ENCODE measurements around the gene RPL7A.

RPL7A gene

DNA sequence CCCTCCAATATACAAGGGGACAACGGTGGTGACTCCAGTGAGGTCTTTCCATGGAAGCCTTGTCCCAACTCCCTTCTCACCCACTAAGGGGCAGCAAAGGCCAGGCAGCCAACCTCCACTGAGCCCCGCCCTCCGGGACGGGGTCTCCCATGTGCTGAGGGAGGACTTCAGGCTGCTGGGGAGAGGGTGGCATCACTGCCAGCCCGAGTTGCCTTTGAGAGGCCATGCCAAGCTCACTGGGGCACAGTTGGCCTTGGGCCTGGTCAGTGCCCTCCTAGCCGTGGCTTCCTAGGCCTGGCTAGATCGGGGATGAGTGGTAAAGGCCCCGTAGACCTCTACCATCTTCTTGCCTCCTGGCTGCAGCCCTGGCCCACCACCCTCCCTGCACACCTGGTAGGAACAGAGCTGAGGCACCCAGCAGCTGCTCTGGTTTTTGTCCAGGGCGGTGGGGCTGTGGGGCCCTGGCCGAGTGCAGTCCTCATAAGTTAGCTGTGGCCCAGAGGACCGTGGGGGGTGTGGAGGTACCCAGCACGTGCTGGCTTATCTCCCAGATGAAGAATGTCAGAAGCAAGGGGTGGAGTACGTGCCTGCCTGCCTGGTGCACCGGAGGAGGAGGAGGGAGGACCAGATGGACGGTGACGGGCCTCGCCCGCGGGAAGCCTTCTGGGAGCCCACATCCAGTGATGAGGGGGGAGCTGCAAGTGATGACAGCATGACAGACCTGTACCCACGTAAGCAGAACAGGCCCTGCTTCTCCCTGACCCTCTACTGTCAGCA lies 11.6 kb downstream of the RPL7A start:
- Histone ChIP-seq H3K4ac (ENCODE audit: low read depth in 1 of 2, low read length in 2 of 2) (no peak overlapping the region), H2BK5ac (ENCODE audit: low read depth, low read length, poor library complexity, severe bottlenecking) (no peak overlapping the region), H2AK5ac (ENCODE audit: low read length, severe bottlenecking) (no peak overlapping the region), H3K4me2 (ENCODE audit: low read length, poor library complexity, severe bottlenecking) (no peak overlapping the region), H3K79me1 (replicated peaks; ENCODE audit: low read length, poor library complexity, severe bottlenecking) (peaks cover 49% of the 10 kb centered on the region), H3K14ac (ENCODE audit: low read length in 2 of 2) (peak overlapping the region in 1 of 2 experiments; percentile 68), H2AFZ (ENCODE audit: low read depth, low read length) (no peak overlapping the region), H3K18ac (ENCODE audit: low read depth in 1 of 2, low read length in 2 of 2) (peak overlapping the region in 1 of 2 experiments; percentile 14), H3K27me3 (ENCODE audit: control insufficient read depth in 1 of 2, insufficient read depth in 1 of 2, low read length in 2 of 2) (no peaks in the 10 kb centered on the region), H3K4me3 (ENCODE audit: insufficient read depth in 1 of 2, low read depth in 1 of 2, low read length in 2 of 2) (no peak overlapping the region), H3K23ac (ENCODE audit: low read length in 2 of 2) (no peak overlapping the region), H3K4me1 (ENCODE audit: control insufficient read depth, insufficient read depth, low read depth, low read length) (peaks cover 28% of the 10 kb centered on the region), H3K9ac (ENCODE audit: low read length) (peak overlapping the region; percentile 29), H2BK12ac (ENCODE audit: low read length in 2 of 2) (peak overlapping the region in 1 of 2 experiments; percentile 10), H3K36me3 (ENCODE audit: control insufficient read depth in 1 of 2, insufficient read depth in 2 of 2, low read depth in 1 of 2, low read length in 2 of 2) (peaks cover 54 to 72% of the 10 kb centered on the region in 2 experiments), H4K91ac (ENCODE audit: low read length) (peak overlapping the region; percentile 21), H3K9me3 (ENCODE audit: control insufficient read depth, low read length) (no peaks in the 10 kb centered on the region), H2BK15ac (ENCODE audit: low read depth, poor library complexity, severe bottlenecking) (no peak overlapping the region), H4K8ac (ENCODE audit: low read length) (peak overlapping the region; percentile 21), H3K27ac (ENCODE audit: low read length, poor library complexity, severe bottlenecking) (no peak overlapping the region), H2BK120ac (ENCODE audit: low read depth, low read length) (no peak overlapping the region)
- 85% methylated on average over 20 of the region's 20 CpGs for WGBS
- no peak for DNase-seq

DNA sequence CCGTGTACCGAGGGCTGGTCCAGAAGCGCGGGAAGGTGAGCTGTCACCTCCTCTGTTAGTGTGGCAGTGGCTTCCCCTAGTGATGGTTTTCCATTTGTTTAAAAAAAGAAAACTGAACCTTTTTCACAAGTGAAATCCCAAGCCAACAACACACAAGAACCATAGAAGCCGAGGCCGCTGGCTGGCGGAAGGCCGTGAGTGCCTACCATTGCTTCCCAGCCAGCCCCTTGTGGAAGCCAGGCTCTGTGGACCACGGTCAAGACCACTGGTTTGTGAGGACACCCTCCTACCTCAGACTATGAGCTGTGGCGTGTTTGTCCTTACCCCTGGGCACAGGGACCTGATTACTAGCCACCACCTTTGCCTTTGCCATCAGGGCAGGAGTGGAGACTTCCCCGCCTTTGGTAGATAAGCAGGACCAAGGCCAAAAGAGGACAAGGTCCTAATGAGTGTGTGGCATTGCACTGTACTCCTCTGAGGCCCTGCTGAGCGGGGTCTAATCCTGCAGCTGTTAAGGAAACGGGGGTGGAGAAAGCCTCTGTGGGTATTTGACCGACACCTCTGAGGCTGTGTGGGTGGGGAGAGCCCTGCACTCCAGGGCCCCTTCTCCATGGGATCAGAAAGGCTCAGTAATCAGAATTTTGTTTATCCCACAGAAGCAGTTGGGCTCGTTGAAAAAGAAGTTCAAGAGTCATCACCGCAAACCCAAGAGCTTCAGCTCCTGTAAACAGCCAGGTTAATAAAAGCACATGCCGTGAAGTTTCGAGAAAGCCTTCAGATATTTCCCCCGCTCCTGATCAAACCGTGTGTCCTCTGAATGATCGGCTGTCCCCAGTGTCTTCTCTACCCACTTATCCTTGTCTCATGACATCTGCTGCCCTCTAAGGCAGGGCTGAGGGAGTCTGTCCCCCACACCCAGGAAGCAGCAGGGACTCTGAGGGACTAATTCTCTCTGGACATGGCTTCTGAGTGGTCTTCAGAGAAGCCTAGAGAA lies 12.7 kb downstream of the RPL7A start:
- no peaks in the 10 kb centered on the region for H3K27me3 ChIP-seq (ENCODE audit: control insufficient read depth in 1 of 2, insufficient read depth in 1 of 2, low read length in 2 of 2)
- H3K4me3 ChIP-seq (ENCODE audit: insufficient read depth in 1 of 2, low read depth in 1 of 2, low read length in 2 of 2): no peak overlapping the region
- peak overlapping the region in 1 of 2 experiments; percentile 23 for H3K23ac ChIP-seq (ENCODE audit: low read length in 2 of 2)
- no peak overlapping the region for H2AFZ ChIP-seq (ENCODE audit: low read depth, low read length)
- no peaks in the 10 kb centered on the region for H3K9me3 ChIP-seq (ENCODE audit: control insufficient read depth, low read length)
- no peak overlapping the region for H2BK5ac ChIP-seq (ENCODE audit: low read depth, low read length, poor library complexity, severe bottlenecking)
- H4K8ac ChIP-seq (ENCODE audit: low read length): no peak overlapping the region
- H3K79me1 ChIP-seq (replicated peaks; ENCODE audit: low read length, poor library complexity, severe bottlenecking): peaks cover 47% of the 10 kb centered on the region
- 87% methylated on average over 21 of the region's 21 CpGs for WGBS
- no peak overlapping the region for H2AK5ac ChIP-seq (ENCODE audit: low read length, severe bottlenecking)
- DNase-seq: no peak
- H3K27ac ChIP-seq (ENCODE audit: low read length, poor library complexity, severe bottlenecking): no peak overlapping the region
- no peak overlapping the region for H4K91ac ChIP-seq (ENCODE audit: low read length)
- H3K18ac ChIP-seq (ENCODE audit: low read depth in 1 of 2, low read length in 2 of 2): peak overlapping the region in 1 of 2 experiments; percentile 18
- H3K14ac ChIP-seq (ENCODE audit: low read length in 2 of 2): no peak overlapping the region
- H3K36me3 ChIP-seq (ENCODE audit: control insufficient read depth in 1 of 2, insufficient read depth in 2 of 2, low read depth in 1 of 2, low read length in 2 of 2): peaks cover 65 to 75% of the 10 kb centered on the region in 2 experiments
- H3K4me2 ChIP-seq (ENCODE audit: low read length, poor library complexity, severe bottlenecking): no peak overlapping the region
- H3K4ac ChIP-seq (ENCODE audit: low read depth in 1 of 2, low read length in 2 of 2): no peak overlapping the region
- H2BK120ac ChIP-seq (ENCODE audit: low read depth, low read length): no peak overlapping the region
- H3K4me1 ChIP-seq (ENCODE audit: control insufficient read depth, insufficient read depth, low read depth, low read length): peaks cover 29% of the 10 kb centered on the region
- no peak overlapping the region for H2BK12ac ChIP-seq (ENCODE audit: low read length in 2 of 2)
- no peak overlapping the region for H3K9ac ChIP-seq (ENCODE audit: low read length)
- peak overlapping the region; percentile 6 for H2BK15ac ChIP-seq (ENCODE audit: low read depth, poor library complexity, severe bottlenecking)

DNA sequence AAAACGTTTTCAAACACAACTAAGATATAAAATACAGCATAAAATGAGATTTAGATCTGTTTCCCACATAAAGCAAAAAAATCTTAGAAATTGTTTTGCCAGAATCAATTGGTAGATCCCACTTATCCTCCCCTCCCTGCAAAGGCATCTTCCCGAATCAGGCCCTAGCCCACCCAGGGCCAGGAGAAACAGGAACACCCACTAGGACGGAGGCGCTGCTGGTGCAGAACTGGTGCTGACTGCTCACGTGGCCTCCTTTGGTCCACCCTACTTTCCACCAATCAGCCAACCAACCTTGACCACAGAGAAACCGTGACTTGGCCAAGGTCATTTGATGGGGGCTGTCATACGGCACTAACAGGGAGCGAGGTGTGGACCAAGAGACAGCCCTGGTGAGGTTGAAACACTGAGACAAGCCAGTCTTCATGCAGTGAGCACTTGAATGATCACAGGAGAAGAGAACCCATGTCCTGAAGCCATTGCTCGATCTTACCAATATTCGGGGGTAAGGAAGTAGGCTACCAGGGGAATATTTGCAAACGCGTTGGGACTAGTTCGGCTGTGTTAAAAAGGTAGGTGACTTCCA lies 13.6 kb downstream of the RPL7A start:
- H3K18ac ChIP-seq (ENCODE audit: low read depth in 1 of 2, low read length in 2 of 2): no peak overlapping the region
- no peak overlapping the region for H2BK15ac ChIP-seq (ENCODE audit: low read depth, poor library complexity, severe bottlenecking)
- no peak overlapping the region for H3K27ac ChIP-seq (ENCODE audit: low read length, poor library complexity, severe bottlenecking)
- H2BK12ac ChIP-seq (ENCODE audit: low read length in 2 of 2): no peak overlapping the region
- 96% methylated on average over 13 of the region's 13 CpGs for WGBS
- no peak overlapping the region for H4K8ac ChIP-seq (ENCODE audit: low read length)
- no peaks in the 10 kb centered on the region for H3K27me3 ChIP-seq (ENCODE audit: control insufficient read depth in 1 of 2, insufficient read depth in 1 of 2, low read length in 2 of 2)
- no peak overlapping the region for H2BK5ac ChIP-seq (ENCODE audit: low read depth, low read length, poor library complexity, severe bottlenecking)
- peaks cover 47% of the 10 kb centered on the region for H3K79me1 ChIP-seq (replicated peaks; ENCODE audit: low read length, poor library complexity, severe bottlenecking)
- H2BK120ac ChIP-seq (ENCODE audit: low read depth, low read length): no peak overlapping the region
- no peak overlapping the region for H3K9ac ChIP-seq (ENCODE audit: low read length)
- H2AK5ac ChIP-seq (ENCODE audit: low read length, severe bottlenecking): no peak overlapping the region
- no peak overlapping the region for H2AFZ ChIP-seq (ENCODE audit: low read depth, low read length)
- H3K4me3 ChIP-seq (ENCODE audit: insufficient read depth in 1 of 2, low read depth in 1 of 2, low read length in 2 of 2): no peak overlapping the region
- H4K91ac ChIP-seq (ENCODE audit: low read length): no peak overlapping the region
- no peak overlapping the region for H3K23ac ChIP-seq (ENCODE audit: low read length in 2 of 2)
- no peaks in the 10 kb centered on the region for H3K9me3 ChIP-seq (ENCODE audit: control insufficient read depth, low read length)
- H3K4me2 ChIP-seq (ENCODE audit: low read length, poor library complexity, severe bottlenecking): no peak overlapping the region
- H3K36me3 ChIP-seq (ENCODE audit: control insufficient read depth in 1 of 2, insufficient read depth in 2 of 2, low read depth in 1 of 2, low read length in 2 of 2): peaks cover 74 to 80% of the 10 kb centered on the region in 2 experiments
- peaks cover 29% of the 10 kb centered on the region for H3K4me1 ChIP-seq (ENCODE audit: control insufficient read depth, insufficient read depth, low read depth, low read length)
- no peak for DNase-seq
- no peak overlapping the region for H3K4ac ChIP-seq (ENCODE audit: low read depth in 1 of 2, low read length in 2 of 2)
- H3K14ac ChIP-seq (ENCODE audit: low read length in 2 of 2): no peak overlapping the region

Data from mesenchymal stem cell (in vitro differentiated cells and primary cell).